Measurements from ENCODE around the gene ALDH3A2. TPM values are rescaled to one million over a fixed set of nuclear protein-coding genes. Genes with fewer than 3 reads are reported as not detected.

The ALDH3A2 gene
- total and polyA plus RNA-seq, 2 of the 8 experiments (the other 6 are each of a cell fraction or from before 2014, with no cell fraction given), result 20.6 to 72.9 TPM

- Histone ChIP-seq H2BK12ac (ENCODE audit: low read depth, low read length) (no peak overlapping the region), H3K27ac (ENCODE audit: low read depth, low read length) (no peak overlapping the region), H3K4me1 (replicated peaks in 1 of 4; ENCODE audit: control insufficient read depth in 3 of 4, insufficient read depth in 4 of 4, low read length in 3 of 4) (peaks cover 0 to 7% (median 5%) of the 10 kb centered on the region in 4 experiments; a peak in 5 of 7 replicates), H3K9ac (replicated peaks in 1 of 4; ENCODE audit: extremely low read depth in 1 of 4, low read depth in 3 of 4, low read length in 3 of 4) (no peak overlapping the region), H2BK5ac (ENCODE audit: low read depth, low read length) (no peak overlapping the region), H2AFZ (ENCODE audit: low read length) (no peak overlapping the region), H2AK5ac (ENCODE audit: low read depth, low read length) (no peak overlapping the region), H3K56ac (replicated peaks; ENCODE audit: insufficient read length, low read depth, low read length) (no peak overlapping the region), H4K20me1 (replicated peaks in 1 of 2; ENCODE audit: control insufficient read depth in 1 of 2, insufficient read depth in 2 of 2, low read length in 2 of 2) (peaks cover 2 to 5% of the 10 kb centered on the region in 2 experiments), H4K5ac (ENCODE audit: insufficient read length, low read depth, low read length) (no peak overlapping the region), H3K36me3 (ENCODE audit: control insufficient read depth in 2 of 4, insufficient read depth in 4 of 4, low read length in 3 of 4) (peaks cover 2 to 35% (median 10%) of the 10 kb centered on the region in 4 experiments; a peak in 6 of 8 replicates), H3K4me2 (ENCODE audit: insufficient read depth in 1 of 2, low read depth in 2 of 2, low read length in 2 of 2) (no peak overlapping the region), H4K91ac (replicated peaks; ENCODE audit: insufficient read length, low read length) (no peak overlapping the region), H3K18ac (ENCODE audit: extremely low read depth, low read length) (no peak overlapping the region), H3K27me3 (replicated peaks in 1 of 4; ENCODE audit: control insufficient read depth in 3 of 4, extremely low read depth in 1 of 4, insufficient read depth in 3 of 4, low read length in 3 of 4) (no peaks in the 10 kb centered on the region), H3K23ac (ENCODE audit: insufficient read length) (no peak overlapping the region), H3K79me2 (ENCODE audit: control insufficient read depth in 1 of 2, insufficient read depth in 2 of 2, low read length in 2 of 2) (no peaks in the 10 kb centered on the region), H3K23me2 (ENCODE audit: low read depth, low read length) (no peaks in the 10 kb centered on the region), H2BK20ac (ENCODE audit: low read length) (no peak overlapping the region), H3K4me3 (ENCODE audit: extremely low read depth in 1 of 4, insufficient read depth in 2 of 4, low read depth in 3 of 4, low read length in 4 of 4) (no peak overlapping the region), H3K14ac (ENCODE audit: insufficient read length) (no peak overlapping the region), H2BK15ac (ENCODE audit: low read length) (no peak overlapping the region), H4K8ac (ENCODE audit: extremely low read depth, insufficient read depth, low read length) (no peak overlapping the region), H3K4ac (replicated peaks; ENCODE audit: insufficient read length, low read depth, low read length) (no peak overlapping the region), H2BK120ac (replicated peaks; ENCODE audit: low read depth, low read length) (no peak overlapping the region), H3K79me1 (ENCODE audit: low read depth, low read length) (peaks cover 3% of the 10 kb centered on the region), H3K9me3 (ENCODE audit: insufficient read depth in 2 of 2, low read depth in 1 of 2, low read length in 1 of 2) (no peaks in the 10 kb centered on the region)
- no peak for DNase-seq (ENCODE audit: low read depth in 1 of 2, low spot score in 2 of 2)
- ChIA-PET POLR2A (ENCODE audit: partially characterized antibody) (interaction anchor here (0.9 kb wide), 1 partner anchor 12 kb away, joined by 3 read pairs; no protein-coding TSS in a partner anchor), CTCF (ENCODE audit: partially characterized antibody) (interaction anchor here (0.6 to 1.5 kb wide), 3 partner anchors 16 to 147 kb away, joined by 3 to 4 read pairs (median 4); no protein-coding TSS in a partner anchor)
- FAIRE-seq, result no peak
- WGBS, 2 experiments (ENCODE audit: extremely low coverage in 1 of 2, insufficient coverage in 1 of 2, insufficient read length in 1 of 2, insufficient replicate concordance in 2 of 2, low coverage in 1 of 2, low lambda C conversion rate in 2 of 2, missing lambda C conversion rate in 1 of 2), result 92% methylated on average over 6 of the region's 6 CpGs; no CpG with 5 or more reads in 1 of the 2 experiments
- TF ChIP-seq MAFK (IDR thresholded peaks at IDR 0.05; ENCODE audit: low read depth, low read length) (no peak), POLR2AphosphoS5 (IDR thresholded peaks at IDR 0.05; ENCODE audit: low read depth, low read length) (no peak), SP1 (IDR thresholded peaks at IDR 0.05; ENCODE audit: low read depth, low read length) (no peak), RNF2 (IDR thresholded peaks at IDR 0.05; ENCODE audit: borderline replicate concordance, low read depth, low read length, missing control alignments, poor library complexity, severe bottlenecking) (no peak), TEAD4 (IDR thresholded peaks at IDR 0.05; ENCODE audit: low read depth, low read length) (no peak), RFX5 (IDR thresholded peaks at IDR 0.05; ENCODE audit: borderline replicate concordance, low read depth, low read length) (no peak), POLR2A (IDR thresholded peaks at IDR 0.05; ENCODE audit: control extremely low read depth in 1 of 2, low read depth in 2 of 2, low read length in 2 of 2) (no peak), SIN3A (conservative IDR thresholded peaks at IDR 0.05 in 1 of 2, IDR thresholded peaks at IDR 0.05 in 1 of 2; ENCODE audit: low read depth in 1 of 2, low read length in 2 of 2) (no peak), BACH1 (IDR thresholded peaks at IDR 0.05; ENCODE audit: low read length) (no peak), ZNF274 (IDR thresholded peaks at IDR 0.05; ENCODE audit: borderline replicate concordance, extremely low read depth, low read length) (no peak), RAD21 (IDR thresholded peaks at IDR 0.05 in 1 of 2, conservative IDR thresholded peaks at IDR 0.05 in 1 of 2; ENCODE audit: low read depth in 2 of 2, low read length in 2 of 2) (no peak), CTBP2 (IDR thresholded peaks at IDR 0.05; ENCODE audit: borderline replicate concordance, insufficient read depth, insufficient read length, low read length) (no peak), EP300 (IDR thresholded peaks at IDR 0.05; ENCODE audit: borderline replicate concordance in 1 of 2, low read depth in 2 of 2, low read length in 2 of 2) (no peak)
Measured at GRCh38 chr17:19663097-19663496, 14.5 kb downstream of the ALDH3A2 start.

Data from H1 (cell line).